ENCODE measurements around the gene OPCML.

- TF ChIP-seq CTCF (conservative IDR thresholded peaks at IDR 0.05 in 1 of 2, IDR thresholded peaks at IDR 0.05 in 1 of 2; ENCODE audit: low read depth in 1 of 2, low read length in 2 of 2) = no peak
- TF ChIP-seq EZH2 (IDR thresholded peaks at IDR 0.05; ENCODE audit: low read length, missing control alignments) = no peak
These were observed 693.7 kb downstream of the OPCML start for GRCh38 chr11:132838627-132839026.
